HG03175 (cell line): ENCODE measurements around the gene TNFAIP8L1.
"Not testable (repeated sequence)": the region's sequence is repeated elsewhere in the genome, so short reads cannot be mapped to it uniquely, and the experiment has no call there.

ENCODE experiments used
- ATAC-seq: cut with Tn5 transposase; IDR thresholded peaks from one replicate; pipeline ENCODE4 v1.9.1; 2021; ENCODE audit warnings: mild to moderate bottlenecking, moderate library complexity; ENCODE audit not compliant: unreplicated experiment

The TNFAIP8L1 gene

DNA sequence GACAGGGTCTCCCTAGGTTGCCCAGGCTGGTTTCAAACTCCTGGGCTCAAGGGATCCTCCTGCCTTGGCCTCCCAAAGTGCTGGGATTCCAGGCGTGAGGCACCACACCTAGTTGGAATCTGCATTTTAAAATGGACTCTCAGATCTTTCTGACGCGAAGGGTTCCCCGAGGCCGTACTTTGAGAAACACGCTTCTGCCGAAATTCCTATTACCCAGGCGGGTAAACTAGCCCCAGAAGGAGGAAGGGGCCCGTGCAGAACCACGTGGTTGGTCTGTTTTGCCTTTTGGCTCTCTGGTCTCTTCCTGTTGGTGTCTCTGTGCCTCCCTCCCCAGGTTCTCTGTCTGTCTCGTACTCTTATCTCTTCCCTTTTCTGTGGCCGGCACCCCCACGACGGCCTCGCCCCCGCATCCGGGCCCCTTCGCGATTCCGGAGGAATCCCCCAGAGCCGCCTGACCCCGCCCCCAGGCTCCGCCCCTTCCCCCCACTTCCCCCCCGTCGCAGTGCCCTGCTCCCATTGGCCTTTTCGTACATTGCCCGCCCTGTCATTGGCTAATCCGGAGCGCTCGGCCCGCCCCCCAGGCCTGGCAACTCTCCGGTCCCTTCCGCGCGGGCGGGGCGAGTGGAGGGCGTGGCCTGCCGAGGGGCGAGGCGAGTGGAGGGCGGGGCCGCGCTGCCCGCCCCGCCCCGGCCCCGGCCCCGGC, at the start of gene TNFAIP8L1:
Gene TNFAIP8L1 (plus strand): TSS at position 689 of the 703 bp plus-strand sequence. CDS start 12,354 bp downstream, outside the sequence.
- ATAC-seq: peak; percentile 82

DNA sequence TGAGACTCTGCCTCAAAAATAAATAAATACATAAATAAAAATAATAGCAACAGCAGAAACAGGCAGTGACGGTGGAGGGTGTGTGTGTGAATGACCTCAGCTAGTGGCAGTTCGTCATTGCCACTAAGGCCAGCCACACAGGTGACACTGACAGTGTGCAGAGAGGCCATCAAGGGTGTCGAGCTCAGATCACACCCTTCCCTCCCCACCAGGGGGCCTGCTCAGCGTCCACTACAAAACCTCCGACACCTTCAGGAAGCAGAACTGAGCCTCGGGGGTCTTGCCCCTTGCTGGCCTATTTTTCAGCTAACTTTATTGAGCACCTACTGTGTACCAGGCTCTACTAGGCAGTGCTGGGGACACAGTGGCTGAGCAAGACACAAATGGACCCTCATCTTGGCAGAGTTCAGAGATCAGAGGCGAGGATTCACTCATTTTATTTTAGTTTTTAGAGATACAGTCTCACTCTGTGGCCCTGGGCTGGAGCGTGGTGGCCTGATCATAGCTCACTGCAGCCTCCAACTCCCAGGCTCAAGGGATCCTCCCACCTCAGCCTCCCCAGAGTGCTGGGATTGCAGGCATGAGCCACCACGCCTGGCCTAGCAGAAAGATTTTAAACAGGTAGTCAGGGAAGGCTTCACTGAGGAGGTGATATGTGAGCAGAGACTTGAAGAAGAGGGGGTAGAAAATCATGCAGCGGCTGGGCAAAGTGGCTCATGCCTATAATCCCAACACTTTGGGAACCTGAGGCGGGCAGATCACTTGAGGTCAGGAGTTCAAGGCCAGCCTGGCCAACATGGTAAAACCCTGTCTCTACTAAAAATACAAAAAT, 49.5 kb upstream of the TNFAIP8L1 start:
- ATAC-seq: no peak

DNA sequence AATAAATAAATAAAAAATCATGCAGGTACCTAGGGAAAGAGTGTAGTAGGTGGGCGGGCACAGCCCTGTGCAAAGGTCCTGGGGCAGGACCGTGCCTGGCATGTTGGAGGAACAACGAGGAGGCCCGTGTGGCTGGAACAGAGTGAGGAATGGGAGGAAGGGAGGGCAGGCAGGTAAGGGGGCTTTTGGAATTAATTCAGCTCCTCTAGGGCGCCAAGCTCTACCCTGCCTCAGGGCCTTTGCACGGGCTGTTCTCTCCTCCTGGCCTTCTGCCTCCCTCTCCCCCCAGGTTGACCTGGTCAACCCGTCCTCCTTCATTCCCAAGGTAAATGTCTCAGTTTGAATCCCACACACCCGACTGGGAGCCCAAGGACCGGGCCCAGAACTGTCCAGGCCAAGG, 48.8 kb upstream of the TNFAIP8L1 start:
- no peak for ATAC-seq

DNA sequence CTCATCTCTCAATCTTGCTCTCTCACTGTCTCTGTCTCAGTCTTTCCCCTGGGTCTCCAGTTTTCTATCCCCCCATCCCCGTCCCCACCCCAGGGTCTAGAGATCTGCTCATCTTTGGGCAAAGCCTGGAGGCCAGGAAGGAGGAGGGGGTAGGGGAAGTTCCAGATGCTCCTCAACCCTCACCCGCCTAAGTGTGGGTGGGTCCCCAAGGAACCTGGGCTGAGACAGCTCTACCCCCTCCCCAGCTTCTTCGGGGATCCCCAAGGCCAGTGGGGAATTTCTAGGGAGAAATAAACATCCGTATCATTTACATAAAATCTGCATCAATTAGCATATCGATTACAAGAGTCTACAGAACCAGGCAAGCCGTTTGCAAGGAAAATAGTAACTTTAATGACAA, 48.0 kb upstream of the TNFAIP8L1 start:
- no peak for ATAC-seq

DNA sequence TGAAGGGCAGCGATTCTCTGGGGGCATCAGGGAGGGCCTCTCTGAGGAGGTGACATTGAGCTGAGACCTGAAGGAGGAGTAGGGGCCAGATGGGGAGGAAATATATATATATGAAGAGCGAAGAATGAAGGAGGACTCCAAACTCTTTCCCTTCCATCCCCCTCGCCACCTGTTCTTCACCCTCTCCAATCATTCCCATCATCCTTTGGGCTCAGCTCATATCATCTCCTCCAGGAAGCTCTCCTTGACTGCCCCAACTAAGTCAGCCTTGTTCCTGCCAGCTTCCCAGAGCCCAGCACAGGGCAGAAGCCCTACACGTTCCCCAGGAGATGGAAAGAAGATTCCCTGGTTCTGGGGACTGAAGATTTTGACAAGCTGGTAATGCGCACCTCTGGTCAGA, 46.9 kb upstream of the TNFAIP8L1 start:
- no peak for ATAC-seq

DNA sequence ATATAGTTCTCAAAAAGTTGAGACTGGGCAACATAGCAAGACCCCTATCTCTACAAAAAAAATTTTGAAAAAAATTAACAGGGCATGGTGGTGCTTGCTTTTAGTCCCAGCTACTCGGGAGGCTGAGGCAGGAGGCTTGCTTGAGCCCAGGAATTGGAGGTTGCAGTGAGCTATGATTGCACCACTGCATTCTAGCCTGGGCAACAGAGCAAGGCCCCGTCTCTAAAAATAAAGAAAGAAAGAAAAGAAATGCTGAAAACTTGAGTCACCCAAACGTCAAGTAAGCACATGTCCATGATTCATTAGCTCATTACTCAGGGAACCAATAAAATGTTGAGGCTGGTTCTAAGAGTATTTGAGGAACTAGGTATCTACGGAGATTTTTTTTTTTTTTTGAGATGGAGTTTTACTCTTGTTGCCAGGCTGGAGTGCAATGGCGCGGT, 45.9 kb upstream of the TNFAIP8L1 start:
- ATAC-seq: no peak

DNA sequence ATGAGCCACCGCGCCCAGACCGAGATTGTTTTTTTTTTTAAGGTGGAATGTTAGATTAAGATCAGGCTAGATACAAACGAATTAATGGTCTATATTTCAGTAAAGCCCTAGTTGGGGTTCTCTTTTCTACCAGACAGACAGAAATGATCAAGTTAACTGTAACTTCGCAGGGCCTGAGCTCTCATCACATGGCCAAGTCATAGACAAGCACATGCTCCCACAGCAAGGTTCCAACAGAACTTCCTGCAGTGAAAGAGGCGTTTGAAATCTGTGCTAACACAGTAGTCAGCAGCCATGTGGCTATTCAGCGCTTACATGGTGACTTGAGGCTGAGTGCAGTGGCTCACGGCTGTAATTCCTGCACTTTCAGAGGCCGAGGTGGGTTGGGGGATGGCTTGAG, 45.1 kb upstream of the TNFAIP8L1 start:
- ATAC-seq: no peak

DNA sequence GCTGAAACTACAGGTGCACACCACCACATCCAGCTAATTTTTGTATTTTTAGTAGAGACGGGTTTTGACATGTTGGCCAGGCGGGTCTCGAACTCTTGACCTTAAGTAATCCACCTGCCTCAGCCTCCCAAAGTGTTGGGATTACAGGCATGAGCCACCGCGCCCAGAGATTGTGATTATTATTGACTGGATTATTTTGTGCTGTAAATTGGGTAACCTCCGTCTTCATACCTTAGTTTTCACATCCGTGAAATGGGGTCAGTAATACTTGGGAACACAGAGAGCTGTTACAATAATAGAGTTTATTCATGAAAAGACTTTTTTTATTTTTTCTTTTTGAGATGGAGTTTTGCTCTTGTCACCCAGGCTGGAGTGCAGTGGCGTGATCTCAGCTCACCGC, 44.2 kb upstream of the TNFAIP8L1 start:
- ATAC-seq: not testable (repeated sequence)

DNA sequence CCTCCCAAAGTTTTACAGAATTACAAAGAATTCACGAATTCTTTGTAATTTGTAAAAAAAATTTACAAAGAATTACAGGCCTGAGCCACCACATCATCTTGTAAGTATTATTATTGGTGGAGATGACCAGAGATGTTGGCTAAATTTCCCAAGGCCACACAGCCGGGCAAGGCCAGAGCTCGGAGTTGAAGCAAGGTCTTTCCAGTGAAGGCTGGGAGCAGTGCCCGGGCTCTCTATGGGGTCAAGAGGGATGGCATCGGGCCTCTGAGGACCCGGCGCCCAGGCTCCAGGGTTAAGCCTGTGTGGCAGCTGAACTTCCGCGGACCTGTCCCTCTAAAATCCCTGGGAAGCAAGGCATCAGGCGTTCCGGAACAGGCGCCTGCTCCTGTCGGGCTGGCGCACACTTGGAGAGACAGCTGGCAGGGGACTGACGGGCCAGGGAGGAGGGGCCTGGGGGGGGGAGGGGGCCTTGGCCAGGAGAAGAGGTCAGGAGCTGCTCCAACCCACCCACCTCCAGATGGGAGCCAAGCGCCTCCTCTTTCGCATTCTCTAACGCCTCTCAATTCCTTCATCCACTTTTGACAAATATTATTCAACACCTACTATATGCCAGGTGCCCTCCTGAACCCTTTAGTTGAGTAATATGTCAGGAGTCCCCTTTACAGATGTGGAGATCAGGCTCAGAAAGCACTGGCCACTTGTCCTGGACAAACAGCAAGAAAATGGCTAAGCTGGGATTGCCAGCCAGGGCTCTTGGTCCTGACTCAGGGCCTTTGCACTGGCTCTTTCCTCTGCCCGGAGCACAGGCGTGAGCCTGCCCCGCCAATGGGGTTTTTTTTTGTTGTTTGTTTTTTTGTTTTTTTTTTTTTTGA, 43.0 kb upstream of the TNFAIP8L1 start:
- ATAC-seq: no peak

DNA sequence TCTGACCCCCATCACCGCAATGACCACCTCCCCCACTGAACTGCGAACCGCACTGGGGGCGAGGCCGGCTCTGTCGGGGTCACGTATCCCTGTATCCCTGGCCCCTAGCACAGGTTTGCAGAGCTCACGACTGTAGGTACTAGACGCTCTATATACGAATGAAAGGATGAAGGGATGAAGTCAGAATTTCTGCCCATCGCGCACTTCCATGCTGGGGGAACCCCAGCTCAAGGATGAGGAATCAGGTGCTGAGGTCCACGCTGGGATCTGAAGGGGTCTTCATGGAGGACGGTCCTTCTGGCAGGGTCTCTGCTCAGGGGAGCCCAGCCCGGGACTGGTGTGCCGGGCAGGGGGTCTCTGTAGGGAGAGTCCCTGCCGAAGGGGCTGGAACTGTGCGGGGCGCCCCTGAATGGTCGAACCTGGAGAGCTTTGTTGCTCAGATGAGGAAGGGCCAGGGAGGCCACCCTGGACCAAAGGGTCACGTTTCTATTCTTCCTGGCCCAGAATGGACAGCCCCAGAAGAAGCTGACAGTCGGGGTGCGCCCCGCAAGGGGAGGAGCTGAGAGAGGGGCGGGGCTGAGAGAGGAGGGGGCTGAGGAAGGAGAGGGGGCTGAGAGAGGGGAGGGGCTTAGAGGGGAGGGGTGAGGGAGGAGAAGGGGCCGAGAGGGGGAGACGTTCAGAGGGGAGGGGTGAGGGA, 41.9 kb upstream of the TNFAIP8L1 start:
- ATAC-seq: no peak

DNA sequence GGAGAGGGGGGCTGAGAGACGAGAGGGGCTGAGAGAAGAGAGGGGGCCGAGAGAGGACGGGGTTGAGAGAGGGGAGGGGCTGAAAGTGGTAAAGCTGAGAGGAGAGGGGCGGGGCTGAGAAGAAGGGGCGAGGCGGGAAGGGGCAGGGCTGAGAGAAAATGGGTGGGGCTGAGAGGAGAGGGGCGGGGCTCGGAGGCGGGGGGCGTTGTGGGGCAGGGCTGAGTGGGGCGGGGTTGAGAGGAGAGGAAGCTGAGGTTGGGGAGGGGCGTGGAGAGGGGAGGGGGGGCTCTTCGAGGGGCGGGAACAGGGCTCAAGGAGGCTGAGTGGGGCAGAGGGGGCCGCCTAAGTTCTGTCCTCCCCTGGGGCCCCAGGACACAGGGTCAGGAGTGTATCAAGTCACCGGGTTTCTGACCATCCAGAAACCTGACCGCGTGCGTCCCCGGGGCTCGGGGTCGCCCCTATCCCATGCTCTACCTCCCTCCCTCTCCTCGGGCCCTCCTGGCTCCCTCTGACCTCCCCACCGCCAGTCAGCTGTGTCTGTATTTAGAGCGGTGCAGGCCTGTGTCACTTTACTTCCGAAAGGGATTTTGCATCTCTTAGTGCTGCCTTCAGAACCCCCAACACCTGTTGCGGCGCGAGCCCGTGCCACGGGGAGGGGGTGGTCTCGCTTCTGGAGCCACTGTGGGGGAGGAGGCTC, 41.2 kb upstream of the TNFAIP8L1 start:
- no peak for ATAC-seq

DNA sequence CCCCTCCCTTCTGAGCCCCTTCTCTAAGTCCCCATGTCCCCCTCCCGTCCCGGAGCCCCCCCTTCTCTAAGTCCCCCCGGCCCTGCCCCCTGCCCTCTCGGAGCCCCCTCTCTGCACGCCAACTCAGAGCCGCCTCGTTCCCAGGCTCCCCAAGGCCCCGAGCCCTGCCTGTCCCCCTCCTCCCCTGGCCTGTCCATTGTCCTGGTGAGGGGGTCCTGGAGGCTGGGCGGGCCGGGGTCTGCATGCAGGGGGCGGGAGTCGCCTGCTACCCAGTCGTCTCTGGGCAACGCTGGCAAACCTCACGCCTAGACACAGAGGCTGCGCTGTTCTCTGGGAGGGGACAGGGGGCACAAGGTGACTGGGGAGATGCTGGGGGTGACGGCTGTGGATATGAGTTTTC, 40.6 kb upstream of the TNFAIP8L1 start:
- ATAC-seq: no peak

DNA sequence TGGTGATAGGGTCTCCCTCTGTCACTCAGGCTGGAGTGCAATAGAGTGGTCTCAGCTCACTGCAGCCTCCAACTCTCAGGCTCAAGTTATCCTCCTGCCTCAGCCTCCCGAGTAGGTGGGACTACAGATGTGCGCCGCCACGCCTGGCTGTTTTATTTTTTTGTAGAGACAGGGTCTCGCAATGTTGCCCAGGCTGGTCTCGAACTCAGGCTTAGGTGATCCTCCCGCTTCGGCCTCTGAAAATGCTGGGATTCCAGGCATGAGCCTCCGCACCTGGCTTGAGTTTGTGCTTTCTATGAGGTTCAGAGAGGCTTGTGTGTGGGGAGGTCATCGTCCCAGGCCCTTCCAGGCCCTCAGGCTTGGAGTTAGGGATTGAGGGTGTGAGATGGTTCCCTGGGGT, 39.2 kb upstream of the TNFAIP8L1 start:
- no peak for ATAC-seq

DNA sequence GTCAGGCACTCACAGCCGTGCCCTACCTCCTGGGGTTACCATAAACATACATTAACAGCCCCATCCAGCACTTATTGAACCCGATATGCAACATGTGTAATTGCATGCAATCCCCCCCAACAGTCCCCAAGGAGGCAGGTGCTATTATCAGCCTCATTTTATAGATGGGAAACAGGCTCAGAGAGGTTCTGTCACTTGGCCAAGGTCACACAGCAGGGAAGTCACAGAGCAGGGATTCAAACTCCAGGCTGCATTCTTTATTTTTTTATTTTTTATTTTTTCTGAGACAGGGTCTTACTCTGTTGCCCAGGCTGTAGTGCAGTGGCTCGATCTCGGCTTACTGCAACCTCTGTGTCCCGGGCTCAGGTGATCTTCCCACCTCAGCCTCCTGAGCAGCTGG, 38.4 kb upstream of the TNFAIP8L1 start:
- ATAC-seq: no peak

DNA sequence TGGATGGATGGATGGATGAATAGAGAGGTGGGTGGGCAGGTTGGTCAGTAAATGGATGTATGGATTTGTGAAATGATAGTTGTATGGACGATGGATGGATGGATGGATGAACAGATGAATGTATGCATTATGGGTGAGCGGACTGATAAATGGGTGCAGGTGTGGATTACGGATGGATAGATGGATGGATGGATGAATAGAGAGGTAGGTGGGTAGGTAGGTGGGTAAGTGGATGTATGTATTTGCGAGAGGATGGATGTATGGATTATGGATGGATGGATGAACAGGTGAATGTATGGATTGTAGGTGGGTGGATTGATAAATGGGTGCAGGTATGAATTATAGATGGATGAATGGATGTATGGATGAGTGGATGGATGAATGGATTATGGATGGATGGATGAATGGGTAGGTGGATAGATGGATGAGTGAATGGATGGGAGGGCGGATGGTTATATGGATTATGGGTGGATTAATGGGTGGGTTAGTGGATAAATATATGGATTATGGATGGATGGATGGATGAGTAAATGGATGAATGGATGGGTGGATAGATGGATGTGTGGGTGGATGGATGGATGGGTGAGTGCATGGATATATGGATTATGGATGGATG, 37.0 kb upstream of the TNFAIP8L1 start:
- no peak for ATAC-seq

DNA sequence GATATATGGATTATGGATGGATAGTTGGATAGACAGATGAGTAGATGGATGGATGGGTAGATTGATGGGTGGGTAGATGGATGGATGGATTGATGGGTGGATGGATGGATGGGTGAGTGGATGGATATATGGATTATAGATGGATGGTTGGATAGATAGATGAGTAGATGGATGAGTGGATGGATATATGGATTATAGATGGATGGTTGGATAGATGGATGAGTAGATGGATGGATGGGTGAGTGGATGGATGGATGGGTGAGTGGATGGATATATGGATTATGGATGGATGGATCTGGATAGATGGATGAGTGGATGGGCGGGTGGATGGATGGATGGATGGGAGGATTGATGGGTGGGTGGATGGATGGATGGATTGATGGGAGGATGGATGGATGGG, 36.4 kb upstream of the TNFAIP8L1 start:
- no peak for ATAC-seq

DNA sequence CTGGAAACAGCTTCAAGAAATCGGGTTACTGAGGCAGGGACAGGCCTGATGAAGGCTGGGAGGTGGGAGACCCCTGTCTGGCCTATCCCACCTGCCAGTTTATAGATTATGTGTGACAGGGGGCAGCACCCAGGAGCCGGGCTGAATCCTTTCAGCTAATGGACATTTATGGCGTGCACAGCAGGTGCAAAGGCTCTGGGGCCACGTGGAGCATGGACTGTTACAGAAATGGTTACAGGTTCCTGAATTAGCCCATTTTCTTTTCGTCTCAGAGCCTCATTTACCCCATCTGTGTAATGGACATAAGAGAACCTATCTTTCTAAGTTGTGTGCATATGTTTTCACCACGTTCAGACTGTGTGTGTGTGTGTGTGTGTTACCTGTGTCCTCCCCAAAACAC, 34.4 kb upstream of the TNFAIP8L1 start:
- ATAC-seq: no peak

DNA sequence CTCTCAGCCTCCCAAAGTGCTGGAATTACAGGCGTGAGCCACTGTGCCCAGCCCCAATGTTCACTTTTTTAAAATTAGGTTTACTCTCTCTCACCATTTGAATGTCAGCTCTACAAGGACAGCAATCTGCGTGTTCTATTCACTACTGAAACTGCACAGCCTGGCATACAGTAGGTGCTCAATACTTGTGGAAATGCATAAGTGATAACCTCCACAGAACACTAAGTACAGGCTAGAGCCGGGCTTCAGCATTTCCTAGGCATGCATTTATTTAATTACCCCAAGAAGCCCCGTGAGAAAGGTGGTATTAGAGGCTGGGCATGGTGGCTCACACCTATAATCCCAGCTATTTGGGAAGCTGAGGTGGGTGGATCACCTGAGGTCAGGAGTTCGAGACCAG, 33.1 kb upstream of the TNFAIP8L1 start:
- no peak for ATAC-seq

DNA sequence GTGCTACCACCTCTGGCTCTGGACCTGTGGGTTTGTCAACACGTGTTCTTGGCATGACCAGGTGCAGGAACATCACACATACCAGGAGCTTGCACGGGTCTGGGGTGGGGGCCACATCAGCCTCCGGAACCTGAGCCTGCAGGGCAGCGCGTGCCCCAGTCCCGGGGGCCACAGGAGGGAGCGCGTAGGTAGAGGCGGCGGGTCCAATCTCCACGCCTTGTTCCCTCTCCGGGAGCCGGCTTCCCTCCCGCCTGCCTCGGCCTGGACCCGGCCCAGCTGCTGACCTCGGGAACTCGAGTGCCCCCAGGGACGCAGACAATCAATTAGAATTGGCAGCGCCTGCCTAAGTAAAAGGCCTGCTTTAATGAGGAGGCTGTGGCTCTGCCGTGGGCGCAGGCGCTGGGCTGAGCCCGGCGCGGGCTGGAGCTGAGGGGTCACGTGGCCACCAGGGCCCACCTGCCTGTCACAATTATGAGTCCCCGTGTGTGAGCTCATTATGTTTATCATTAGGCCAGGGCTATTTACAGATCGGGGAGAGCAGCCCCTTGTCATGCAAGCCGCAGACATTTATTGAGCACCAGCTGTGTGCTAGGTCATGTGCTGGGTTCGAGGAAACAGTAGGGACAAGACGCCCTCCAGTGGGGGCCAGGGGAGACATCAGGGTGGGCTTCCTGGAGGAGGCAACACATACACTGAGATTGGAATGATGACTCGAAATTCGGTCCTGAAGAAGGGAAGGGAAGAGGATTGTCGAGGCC, 32.2 kb upstream of the TNFAIP8L1 start:
- no peak for ATAC-seq
